ENCODE measurements around the gene RUVBL1.

Gene RUVBL1

DNA sequence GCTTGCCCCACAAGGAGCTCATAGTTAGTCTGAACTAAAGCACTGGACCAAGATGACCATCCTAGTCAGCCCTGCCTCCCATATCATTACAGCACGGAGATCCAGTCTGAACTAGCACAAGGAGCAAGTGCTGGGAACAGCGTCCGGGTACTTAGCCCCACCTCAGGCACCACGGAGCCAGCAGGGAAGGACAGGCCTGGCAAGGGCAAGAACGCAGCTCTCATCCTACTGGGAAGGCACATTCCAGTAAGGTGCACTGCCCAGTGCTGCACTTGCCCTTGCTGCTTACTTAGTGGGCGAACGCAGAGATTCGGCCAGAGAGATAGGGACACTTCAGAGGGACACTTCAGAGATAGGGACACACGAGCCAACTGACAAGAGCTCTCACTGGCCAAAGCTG lies 43.8 kb downstream of the RUVBL1 start:
- peaks cover 4% of the 10 kb centered on the region; the same call in 1 of the 2 replicates for H4K20me1 ChIP-seq (ENCODE audit: insufficient read depth, low read length)
- no peaks in the 10 kb centered on the region for H3K27me3 ChIP-seq (ENCODE audit: low read depth, low read length)
- no peak overlapping the region for H3K4me3 ChIP-seq (ENCODE audit: low read length)
- no peaks in the 10 kb centered on the region for H3K79me2 ChIP-seq (ENCODE audit: low read length)
- peaks cover 51% of the 10 kb centered on the region for H3K36me3 ChIP-seq (replicated peaks; ENCODE audit: low read depth, low read length)
- H3K4me1 ChIP-seq (ENCODE audit: low read length) = peaks cover 9% of the 10 kb centered on the region
- H3K27ac ChIP-seq (ENCODE audit: low read length) = no peak overlapping the region
- H2AFZ ChIP-seq (ENCODE audit: low read depth, low read length) = no peak overlapping the region
- H3K9ac ChIP-seq (ENCODE audit: low read length) = no peak overlapping the region
- H3K9me3 ChIP-seq (ENCODE audit: insufficient read depth, low read length) = no peaks in the 10 kb centered on the region
- H3K4me2 ChIP-seq (ENCODE audit: low read length) = no peak overlapping the region
- no peak for TF ChIP-seq EZH2phosphoT487 (IDR thresholded peaks at IDR 0.05; ENCODE audit: low read depth)
- TF ChIP-seq, protein P1, sequence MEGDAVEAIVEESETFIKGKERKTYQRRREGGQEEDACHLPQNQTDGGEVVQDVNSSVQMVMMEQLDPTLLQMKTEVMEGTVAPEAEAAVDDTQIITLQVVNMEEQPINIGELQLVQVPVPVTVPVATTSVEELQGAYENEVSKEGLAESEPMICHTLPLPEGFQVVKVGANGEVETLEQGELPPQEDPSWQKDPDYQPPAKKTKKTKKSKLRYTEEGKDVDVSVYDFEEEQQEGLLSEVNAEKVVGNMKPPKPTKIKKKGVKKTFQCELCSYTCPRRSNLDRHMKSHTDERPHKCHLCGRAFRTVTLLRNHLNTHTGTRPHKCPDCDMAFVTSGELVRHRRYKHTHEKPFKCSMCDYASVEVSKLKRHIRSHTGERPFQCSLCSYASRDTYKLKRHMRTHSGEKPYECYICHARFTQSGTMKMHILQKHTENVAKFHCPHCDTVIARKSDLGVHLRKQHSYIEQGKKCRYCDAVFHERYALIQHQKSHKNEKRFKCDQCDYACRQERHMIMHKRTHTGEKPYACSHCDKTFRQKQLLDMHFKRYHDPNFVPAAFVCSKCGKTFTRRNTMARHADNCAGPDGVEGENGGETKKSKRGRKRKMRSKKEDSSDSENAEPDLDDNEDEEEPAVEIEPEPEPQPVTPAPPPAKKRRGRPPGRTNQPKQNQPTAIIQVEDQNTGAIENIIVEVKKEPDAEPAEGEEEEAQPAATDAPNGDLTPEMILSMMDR (IDR thresholded peaks at IDR 0.05; ENCODE audit: low read depth, low read length) = no peak

- Histone ChIP-seq H3K27me3 (ENCODE audit: low read depth, low read length) (no peaks in the 10 kb centered on the region), H3K36me3 (replicated peaks; ENCODE audit: low read depth, low read length) (peaks cover 42% of the 10 kb centered on the region), H3K79me2 (ENCODE audit: low read length) (no peaks in the 10 kb centered on the region), H4K20me1 (ENCODE audit: insufficient read depth, low read length) (peaks cover 4% of the 10 kb centered on the region; the same call in 1 of the 2 replicates), H3K9ac (ENCODE audit: low read length) (no peak overlapping the region), H3K9me3 (ENCODE audit: insufficient read depth, low read length) (no peaks in the 10 kb centered on the region), H3K4me2 (ENCODE audit: low read length) (no peak overlapping the region), H3K4me3 (ENCODE audit: low read length) (no peak overlapping the region), H2AFZ (ENCODE audit: low read depth, low read length) (no peak overlapping the region), H3K4me1 (ENCODE audit: low read length) (peaks cover 9% of the 10 kb centered on the region), H3K27ac (ENCODE audit: low read length) (no peak overlapping the region)
- TF ChIP-seq, protein P1 (IDR thresholded peaks at IDR 0.05; ENCODE audit: low read depth, low read length) = no peak
- TF ChIP-seq EZH2phosphoT487 (IDR thresholded peaks at IDR 0.05; ENCODE audit: low read depth) = no peak
Measured at GRCh38 chr3:128078875-128079274, 44.7 kb downstream of the RUVBL1 start.

- Histone ChIP-seq H2AFZ (ENCODE audit: low read depth, low read length) (no peak overlapping the region), H3K79me2 (ENCODE audit: low read length) (no peaks in the 10 kb centered on the region), H3K4me3 (ENCODE audit: low read length) (no peak overlapping the region), H3K4me1 (ENCODE audit: low read length) (peaks cover 9% of the 10 kb centered on the region), H3K27me3 (ENCODE audit: low read depth, low read length) (no peaks in the 10 kb centered on the region), H3K36me3 (replicated peaks; ENCODE audit: low read depth, low read length) (peaks cover 45% of the 10 kb centered on the region), H3K27ac (ENCODE audit: low read length) (no peak overlapping the region), H3K4me2 (ENCODE audit: low read length) (no peak overlapping the region), H3K9me3 (ENCODE audit: insufficient read depth, low read length) (no peaks in the 10 kb centered on the region), H4K20me1 (ENCODE audit: insufficient read depth, low read length) (peaks cover 4% of the 10 kb centered on the region; the same call in 1 of the 2 replicates), H3K9ac (ENCODE audit: low read length) (no peak overlapping the region)
- TF ChIP-seq, protein P1 (IDR thresholded peaks at IDR 0.05; ENCODE audit: low read depth, low read length) = no peak
- TF ChIP-seq EZH2phosphoT487 (IDR thresholded peaks at IDR 0.05; ENCODE audit: low read depth) = no peak
Measured at GRCh38 chr3:128078322-128078721, 45.3 kb downstream of the RUVBL1 start.

DNA sequence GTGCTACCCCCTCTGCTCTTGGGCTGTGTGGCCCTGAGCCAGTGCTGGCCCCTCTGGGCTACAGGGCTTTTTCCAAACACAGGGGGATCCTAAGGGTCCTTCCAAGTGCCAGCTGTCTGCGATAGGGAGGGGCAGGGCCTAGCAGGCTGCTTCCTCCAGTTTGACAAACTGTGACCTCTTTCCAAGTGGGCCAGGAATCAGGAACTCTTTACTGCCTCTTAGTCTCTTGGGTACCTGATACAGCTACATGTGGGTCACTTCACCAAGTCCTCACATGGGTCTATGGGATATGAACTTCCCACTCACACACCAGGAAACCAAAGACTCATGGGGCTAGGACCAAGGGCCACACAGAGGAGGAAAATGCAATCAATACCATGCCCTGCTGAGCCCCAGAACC lies 45.9 kb downstream of the RUVBL1 start:
- no peaks in the 10 kb centered on the region for H3K9me3 ChIP-seq (ENCODE audit: insufficient read depth, low read length)
- H3K27me3 ChIP-seq (ENCODE audit: low read depth, low read length) = no peaks in the 10 kb centered on the region
- peaks cover 4% of the 10 kb centered on the region; the same call in 1 of the 2 replicates for H4K20me1 ChIP-seq (ENCODE audit: insufficient read depth, low read length)
- 0 out of 2 replicates have a peak overlapping the region, but pooled peaks have one; percentile 9 for H3K27ac ChIP-seq (ENCODE audit: low read length)
- no peak overlapping the region for H3K9ac ChIP-seq (ENCODE audit: low read length)
- TF ChIP-seq EZH2phosphoT487 (IDR thresholded peaks at IDR 0.05; ENCODE audit: low read depth) = no peak
- TF ChIP-seq, protein P1 (IDR thresholded peaks at IDR 0.05; ENCODE audit: low read depth, low read length) = no peak
- H2AFZ ChIP-seq (ENCODE audit: low read depth, low read length) = no peak overlapping the region
- H3K4me1 ChIP-seq (ENCODE audit: low read length) = peaks cover 9% of the 10 kb centered on the region
- H3K36me3 ChIP-seq (replicated peaks; ENCODE audit: low read depth, low read length) = peaks cover 43% of the 10 kb centered on the region
- H3K4me2 ChIP-seq (ENCODE audit: low read length) = no peak overlapping the region
- no peaks in the 10 kb centered on the region for H3K79me2 ChIP-seq (ENCODE audit: low read length)
- H3K4me3 ChIP-seq (ENCODE audit: low read length) = no peak overlapping the region
